HG03575 (cell line): Measurements from ENCODE around the gene SMYD3.

Experiments used
- ATAC-seq: cut with Tn5 transposase; IDR thresholded peaks from one replicate; pipeline ENCODE4 v1.9.1; 2021; ENCODE audit not compliant: unreplicated experiment, insufficient number of reproducible peaks, low FRiP score; ENCODE audit errors: extremely low read depth

Gene SMYD3

GRCh38 chr1:245809361-245809760 is 697.7 kb downstream of the SMYD3 start:
- no peak for ATAC-seq

- no peak for ATAC-seq
These were observed 698.9 kb downstream of the SMYD3 start for GRCh38 chr1:245807954-245808719.

- peak; percentile 67 for ATAC-seq
These were observed 699.8 kb downstream of the SMYD3 start for GRCh38 chr1:245807306-245807705.

GRCh38 chr1:245805532-245805931 is 701.5 kb downstream of the SMYD3 start:
- no peak for ATAC-seq

GRCh38 chr1:245804696-245805095 is 702.4 kb downstream of the SMYD3 start:
- no peak for ATAC-seq

- ATAC-seq, result no peak
These were observed 703.4 kb downstream of the SMYD3 start for GRCh38 chr1:245803666-245804037.

GRCh38 chr1:245802941-245803665 is 704.0 kb downstream of the SMYD3 start:
- ATAC-seq, result no peak

- no peak for ATAC-seq
These were observed 706.0 kb downstream of the SMYD3 start for GRCh38 chr1:245800901-245801605.

GRCh38 chr1:245798349-245798711 is 708.7 kb downstream of the SMYD3 start:
- no peak for ATAC-seq

GRCh38 chr1:245797592-245798348 is 709.3 kb downstream of the SMYD3 start:
- no peak for ATAC-seq

- ATAC-seq, result no peak
These were observed 715.4 kb downstream of the SMYD3 start for GRCh38 chr1:245791410-245792312.

GRCh38 chr1:245790441-245790840 is 716.6 kb downstream of the SMYD3 start:
- no peak for ATAC-seq

GRCh38 chr1:245788886-245789285 is 718.2 kb downstream of the SMYD3 start:
- ATAC-seq, result no peak

GRCh38 chr1:245788269-245788668 is 718.8 kb downstream of the SMYD3 start:
- no peak for ATAC-seq

GRCh38 chr1:245786948-245787347 is 720.1 kb downstream of the SMYD3 start:
- ATAC-seq, result no peak

GRCh38 chr1:245779797-245780755 is 727.0 kb downstream of the SMYD3 start:
- no peak for ATAC-seq

GRCh38 chr1:245777752-245778151 is 729.3 kb downstream of the SMYD3 start:
- no peak for ATAC-seq
